KMS-11 (cell line): ENCODE measurements around the gene CNN3.

ENCODE experiments used
- H2AFZ ChIP-seq: fragments of 200-600 bp; sonication (generic); 2 replicates; pipeline ENCODE4 v1.6.1; 2016; ENCODE audit warnings: antibody characterized with exemption, mixed run types, low read depth
- H3K27ac ChIP-seq: fragments of 200-600 bp; sonication (generic); 2 replicates; pipeline ENCODE4 v1.6.1; 2016; ENCODE audit warnings: mild to moderate bottlenecking, mixed run types
- H3K27me3 ChIP-seq: fragments of 200-600 bp; sonication (generic); 2 replicates; pipeline ENCODE4 v1.6.1; 2017; ENCODE audit warnings: mild to moderate bottlenecking, low read depth, mixed run types, moderate library complexity; ENCODE audit not compliant: insufficient read depth
- H3K36me3 ChIP-seq: fragments of 200-600 bp; sonication (generic); 2 replicates; pipeline ENCODE4 v1.6.1; 2017; ENCODE audit warnings: mild to moderate bottlenecking, mixed run types; ENCODE audit not compliant: insufficient read depth
- H3K4me1 ChIP-seq: fragments of 200-600 bp; sonication (generic); 2 replicates; pipeline ENCODE4 v1.6.1; 2016; ENCODE audit warnings: mild to moderate bottlenecking, low read depth, mixed run types; ENCODE audit not compliant: poor library complexity, severe bottlenecking
- H3K4me2 ChIP-seq: fragments of 200-600 bp; sonication (generic); 2 replicates; pipeline ENCODE4 v1.7.0; 2016; ENCODE audit warnings: mild to moderate bottlenecking, mixed run types
- H3K4me3 ChIP-seq: fragments of 200-600 bp; sonication (generic); IDR thresholded peaks from 2 replicates; pipeline ENCODE4 v1.6.1; 2017; ENCODE audit warnings: low read depth, low read length, mixed read lengths; ENCODE audit not compliant: insufficient read depth
- H3K79me2 ChIP-seq: fragments of 200-600 bp; sonication (generic); 2 replicates; pipeline ENCODE4 v1.6.1; 2016; ENCODE audit warnings: low read depth, mixed run types; ENCODE audit not compliant: insufficient read depth
- H3K9ac ChIP-seq: fragments of 200-600 bp; sonication (generic); 2 replicates; pipeline ENCODE4 v1.6.1; 2016; ENCODE audit warnings: mild to moderate bottlenecking, mixed run types
- H4K20me1 ChIP-seq: fragments of 200-600 bp; sonication (generic); 2 replicates; pipeline ENCODE4 v1.6.1; 2016; ENCODE audit warnings: mild to moderate bottlenecking, mixed run types; ENCODE audit not compliant: insufficient read depth
- CTCF ChIP-seq: fragments of 200-600 bp; sonication (generic); conservative IDR thresholded peaks from 2 replicates; pipeline ENCODE4 v1.6.1; 2017; ENCODE audit warnings: low read depth, mild to moderate bottlenecking, antibody characterized with exemption, low read length, moderate library complexity, mixed read lengths

The CNN3 gene

GRCh38 chr1:94854458-94855306 is 72.2 kb downstream of the CNN3 start:
- H2AFZ ChIP-seq = peak overlapping the region; percentile 49; the same call in 1 of the 2 replicates
- H3K36me3 ChIP-seq = no peaks in the 10 kb centered on the region
- peak; percentile 69 for TF ChIP-seq CTCF
- H3K27ac ChIP-seq = no peak overlapping the region
- no peaks in the 10 kb centered on the region for H3K27me3 ChIP-seq
- H3K9ac ChIP-seq = no peak overlapping the region
- no peak overlapping the region for H3K4me3 ChIP-seq
- H3K79me2 ChIP-seq = no peaks in the 10 kb centered on the region
- no peaks in the 10 kb centered on the region for H3K4me1 ChIP-seq
- H4K20me1 ChIP-seq = no peaks in the 10 kb centered on the region
- peak overlapping the region; percentile 25; the same call in 1 of the 2 replicates for H3K4me2 ChIP-seq

- H3K4me1 ChIP-seq = no peaks in the 10 kb centered on the region
- TF ChIP-seq CTCF = no peak
Observed at GRCh38 chr1:94852788-94853187, 74.1 kb downstream of the CNN3 start.

GRCh38 chr1:94851571-94851970 is 75.3 kb downstream of the CNN3 start:
- TF ChIP-seq CTCF = no peak
- Histone ChIP-seq H3K27ac (no peak overlapping the region), H3K36me3 (no peaks in the 10 kb centered on the region), H2AFZ (no peak overlapping the region), H3K4me1 (no peaks in the 10 kb centered on the region), H4K20me1 (no peaks in the 10 kb centered on the region), H3K4me3 (no peak overlapping the region), H3K9ac (no peak overlapping the region), H3K4me2 (no peak overlapping the region), H3K27me3 (no peaks in the 10 kb centered on the region), H3K79me2 (no peaks in the 10 kb centered on the region)

More at GRCh38 chr1:94852788-94853187, 74.1 kb downstream of the CNN3 start:
- H2AFZ ChIP-seq = no peak overlapping the region
- H3K36me3 ChIP-seq = no peaks in the 10 kb centered on the region
- H3K9ac ChIP-seq = no peak overlapping the region
- H3K4me2 ChIP-seq = no peak overlapping the region
- no peaks in the 10 kb centered on the region for H4K20me1 ChIP-seq
- no peak overlapping the region for H3K27ac ChIP-seq
- H3K79me2 ChIP-seq = no peaks in the 10 kb centered on the region
- H3K27me3 ChIP-seq = no peaks in the 10 kb centered on the region
- no peak overlapping the region for H3K4me3 ChIP-seq
